Sigmoid colon (tissue), 4 donors: Measurements from ENCODE around the gene IL22RA2.

Experiments
- EP300 ChIP-seq, 4 donors: sonication (generic); formaldehyde crosslinking; IDR thresholded peaks; one replicate each; pipeline ENCODE4 v1.6.1; 2017; ENCODE audit warnings: antibody characterized with exemption in 4 of 4
- POLR2A ChIP-seq, 2 donors: fragments of 450-650 bp; IDR thresholded peaks; one replicate each; pipeline ENCODE4 v1.6.1; 2016; ENCODE audit warnings: antibody characterized with exemption in 2 of 2, mild to moderate bottlenecking in 2 of 2, moderate library complexity in 2 of 2
- POLR2AphosphoS5 ChIP-seq, 4 donors: sonication (generic); formaldehyde crosslinking; IDR thresholded peaks; one replicate each; pipeline ENCODE4 v1.6.1; 2017; ENCODE audit warnings: antibody characterized with exemption in 4 of 4
- TF ChIP-seq, protein P1 (sequence below), 4 experiments: fragments of 450-650 bp in 3 of 4; fragments of 200-600 bp in 1 of 4; IDR thresholded peaks; one replicate each; pipeline ENCODE4 v1.5.1; 2016 to 2019; ENCODE audit warnings: antibody characterized with exemption in 4 of 4, mild to moderate bottlenecking in 3 of 4, moderate library complexity in 2 of 4

DNA sequence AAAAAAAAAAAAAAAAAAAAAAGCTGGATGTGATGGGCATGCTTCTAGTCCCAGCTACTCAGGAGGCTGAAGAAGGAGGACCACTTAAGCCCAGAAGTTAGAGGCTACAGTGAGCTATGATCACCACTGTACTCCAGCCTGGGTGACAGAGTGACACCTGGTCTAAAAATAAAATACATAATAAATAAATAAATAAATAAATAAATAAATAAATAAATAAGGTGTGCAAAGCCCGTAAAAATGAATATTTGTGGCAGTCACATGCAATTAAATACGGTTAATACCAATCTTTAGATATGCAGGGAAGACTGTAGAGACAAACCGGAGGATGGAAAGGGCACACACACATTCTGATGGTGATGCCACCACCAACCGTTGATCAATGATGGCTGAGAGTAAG is 26.2 kb downstream of the IL22RA2 start:
- TF ChIP-seq, protein P1, sequence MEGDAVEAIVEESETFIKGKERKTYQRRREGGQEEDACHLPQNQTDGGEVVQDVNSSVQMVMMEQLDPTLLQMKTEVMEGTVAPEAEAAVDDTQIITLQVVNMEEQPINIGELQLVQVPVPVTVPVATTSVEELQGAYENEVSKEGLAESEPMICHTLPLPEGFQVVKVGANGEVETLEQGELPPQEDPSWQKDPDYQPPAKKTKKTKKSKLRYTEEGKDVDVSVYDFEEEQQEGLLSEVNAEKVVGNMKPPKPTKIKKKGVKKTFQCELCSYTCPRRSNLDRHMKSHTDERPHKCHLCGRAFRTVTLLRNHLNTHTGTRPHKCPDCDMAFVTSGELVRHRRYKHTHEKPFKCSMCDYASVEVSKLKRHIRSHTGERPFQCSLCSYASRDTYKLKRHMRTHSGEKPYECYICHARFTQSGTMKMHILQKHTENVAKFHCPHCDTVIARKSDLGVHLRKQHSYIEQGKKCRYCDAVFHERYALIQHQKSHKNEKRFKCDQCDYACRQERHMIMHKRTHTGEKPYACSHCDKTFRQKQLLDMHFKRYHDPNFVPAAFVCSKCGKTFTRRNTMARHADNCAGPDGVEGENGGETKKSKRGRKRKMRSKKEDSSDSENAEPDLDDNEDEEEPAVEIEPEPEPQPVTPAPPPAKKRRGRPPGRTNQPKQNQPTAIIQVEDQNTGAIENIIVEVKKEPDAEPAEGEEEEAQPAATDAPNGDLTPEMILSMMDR (IDR thresholded peaks at IDR 0.05): no peak
- no peak for TF ChIP-seq POLR2A (IDR thresholded peaks at IDR 0.05)
- TF ChIP-seq POLR2AphosphoS5 (IDR thresholded peaks at IDR 0.05): no peak
- no peak for TF ChIP-seq EP300 (IDR thresholded peaks at IDR 0.05)
